GM12878 (cell line): ENCODE results near the gene ZNF723. TPM values are rescaled to one million over a fixed set of nuclear protein-coding genes. Genes with fewer than 3 reads are reported as not detected.

Source experiments
- ATAC-seq: fragments of 200-7000 bp; cut with Tn5 transposase; 3 replicates; pipeline ENCODE4 v1.9.1; 2020; ENCODE audit warnings: mild to moderate bottlenecking, moderate library complexity
- BruUV-seq: library from RNA; stranded (reverse); fragments of 400-500 nt; replicated peaks from 2 replicates; lab custom pipeline; 2021; lab: Mats Ljungman, UMichigan
- CTCF ChIA-PET: fragments of 300-600 bp; sonication (Branson Sonifier 250); formaldehyde crosslinking; extraction: SDS; loops from one replicate; lab custom pipeline; 2021; ENCODE audit warnings: inconsistent platforms; lab: Yijun Ruan, JAX
- POLR2A ChIA-PET: fragments of 350-600 bp; formaldehyde crosslinking; extraction: SDS; loops from one replicate; lab custom pipeline; 2021; ENCODE audit warnings: inconsistent platforms; lab: Charles Lee
- RAD21 ChIA-PET: fragments of 300-600 bp; sonication (Branson Sonifier 250); formaldehyde crosslinking; loops from one replicate; lab custom pipeline; 2023; ENCODE audit warnings: antibody characterized with exemption; ENCODE audit not compliant: unreplicated experiment; lab: Charles Lee
- SMC1A ChIA-PET: fragments of 300-600 bp; sonication (Branson Sonifier 250); formaldehyde crosslinking; loops from one replicate; lab custom pipeline; 2023; ENCODE audit not compliant: unreplicated experiment, uncharacterized antibody; lab: Charles Lee
- DNase-seq: peaks from one replicate; pipeline ENCODE4 v3.0.0-alpha.2; 2011; ENCODE audit warnings: low read depth, low spot score
- FAIRE-seq: peaks from 3 replicates; lab custom pipeline; 2011; peaks lifted over from hg19 to GRCh38; lab: Jason Lieb, UNC
- H2AFZ ChIP-seq: 2 replicates; pipeline ENCODE4 v1.6.0; 2011; ENCODE audit warnings: low read depth, low read length, control low read depth; ENCODE audit not compliant: control insufficient read depth
- H3K27ac ChIP-seq: 2 replicates; pipeline ENCODE4 v1.5.1; 2011; ENCODE audit warnings: control low read depth; ENCODE audit not compliant: control insufficient read depth, insufficient read depth
- H3K27me3 ChIP-seq, 2 experiments: replicated peaks in 1 of 2; 2 replicates each; pipeline versions ENCODE4 v1.6.0 to v1.6.1; 2011; ENCODE audit warnings: low read length in 1 of 2; ENCODE audit not compliant: control insufficient read depth in 2 of 2, insufficient read depth in 2 of 2
- H3K36me3 ChIP-seq, 2 experiments: 2 replicates each; pipeline ENCODE4 v1.5.1; 2011; ENCODE audit warnings: low read length in 1 of 2; ENCODE audit not compliant: control insufficient read depth in 2 of 2, insufficient read depth in 2 of 2
- H3K4me1 ChIP-seq: 2 replicates; pipeline ENCODE4 v1.6.1; 2011; ENCODE audit warnings: mild to moderate bottlenecking, low read length, moderate library complexity, mixed read lengths; ENCODE audit not compliant: control insufficient read depth, insufficient read depth
- H3K4me2 ChIP-seq: 2 replicates; pipeline ENCODE4 v1.6.0; 2011; ENCODE audit warnings: control low read depth; ENCODE audit not compliant: control insufficient read depth, insufficient read depth
- H3K4me3 ChIP-seq: fragments of 200-600 bp; sonication (generic); 2 replicates; pipeline ENCODE4 v1.5.1; 2016
- H3K79me2 ChIP-seq: 2 replicates; pipeline ENCODE4 v1.6.0; 2011; ENCODE audit warnings: low read length; ENCODE audit not compliant: control insufficient read depth, insufficient read depth
- H3K9ac ChIP-seq: 2 replicates; pipeline ENCODE4 v1.8.0; 2011; ENCODE audit warnings: low read length, control low read depth, mixed read lengths; ENCODE audit not compliant: control insufficient read depth, insufficient read depth
- H3K9me3 ChIP-seq: replicated peaks from 3 replicates; pipeline ENCODE4 v1.5.1; 2011; ENCODE audit warnings: mild to moderate bottlenecking, low read length; ENCODE audit not compliant: control insufficient read depth, insufficient read depth
- H4K20me1 ChIP-seq: 2 replicates; pipeline ENCODE4 v1.6.0; 2011; ENCODE audit not compliant: control insufficient read depth, insufficient read depth
- CHD4 ChIP-seq: fragments of 200-600 bp; sonication (generic); IDR thresholded peaks from 2 replicates; pipeline ENCODE4 v1.6.1; 2016; ENCODE audit warnings: mild to moderate bottlenecking
- CTCF ChIP-seq, 3 experiments: IDR thresholded peaks in 2 of 3; conservative IDR thresholded peaks in 1 of 3; 2 replicates each; pipeline ENCODE4 v1.5.1; 2011; ENCODE audit warnings: low read depth in 3 of 3, low read length in 3 of 3, mild to moderate bottlenecking in 3 of 3, control low read depth in 2 of 3, moderate library complexity in 2 of 3, inconsistent platforms in 1 of 3, mixed read lengths in 1 of 3; ENCODE audit not compliant: control insufficient read depth in 2 of 3, insufficient read depth in 1 of 3; ENCODE audit errors: extremely low read depth in 1 of 3
- E4F1 ChIP-seq: fragments of 450-650 bp; IDR thresholded peaks from 2 replicates; pipeline ENCODE4 v1.6.1; 2018; ENCODE audit warnings: borderline replicate concordance, mild to moderate bottlenecking; ENCODE audit not compliant: partially characterized antibody
- EZH2 ChIP-seq: IDR thresholded peaks from 2 replicates; pipeline ENCODE4 v1.6.1; 2012; ENCODE audit warnings: low read depth, mild to moderate bottlenecking, control low read depth, inconsistent platforms, low read length, borderline replicate concordance; ENCODE audit not compliant: control insufficient read depth
- HDAC6 ChIP-seq: fragments of 200-600 bp; sonication (generic); IDR thresholded peaks from one replicate; pipeline ENCODE4 v1.8.0; 2017; ENCODE audit warnings: antibody characterized with exemption; ENCODE audit not compliant: unreplicated experiment
- HSF1 ChIP-seq: fragments of 150-350 bp; IDR thresholded peaks from 2 replicates; pipeline ENCODE4 v1.6.1; 2014; ENCODE audit warnings: mild to moderate bottlenecking, low read depth, low read length
- NFXL1 ChIP-seq: fragments of 450-650 bp; IDR thresholded peaks from 2 replicates; pipeline ENCODE4 v1.6.1; 2017; ENCODE audit warnings: antibody characterized with exemption, mild to moderate bottlenecking, borderline replicate concordance
- POLR2AphosphoS5 ChIP-seq: IDR thresholded peaks from 2 replicates; pipeline ENCODE4 v1.6.1; 2011; ENCODE audit warnings: mild to moderate bottlenecking, low read length, inconsistent platforms
- RAD51 ChIP-seq: fragments of 450-650 bp; IDR thresholded peaks from 2 replicates; pipeline ENCODE4 v1.6.1; 2016; ENCODE audit warnings: moderate library complexity, mild to moderate bottlenecking, inconsistent platforms
- SIN3A ChIP-seq: IDR thresholded peaks from 2 replicates; pipeline ENCODE4 v1.6.1; 2012; ENCODE audit warnings: low read depth, low read length, improper control_type of control experiment
- SUZ12 ChIP-seq: fragments of 200-600 bp; sonication (generic); IDR thresholded peaks from one replicate; pipeline ENCODE4 v1.6.1; 2018; ENCODE audit warnings: antibody characterized with exemption, mild to moderate bottlenecking; ENCODE audit not compliant: unreplicated experiment
- TARDBP ChIP-seq: IDR thresholded peaks from 2 replicates; pipeline ENCODE4 v1.6.1; 2016; ENCODE audit warnings: borderline replicate concordance
- WGBS: methylation state at CpG from one replicate; pipeline ENCODE4 v1.1.6; 2016; ENCODE audit warnings: low lambda C conversion rate; ENCODE audit not compliant: insufficient replicate concordance, insufficient coverage; ENCODE audit errors: missing lambda C conversion rate; 5-methylcytosine and 5-hydroxymethylcytosine counted together
- in situ Hi-C: fragments of 300-500 bp; cut with MboI; formaldehyde crosslinking; loops from 9 replicates; pipeline ENCODE4 v1.14.3; 2018; ENCODE audit warnings: mixed read lengths
- intact Hi-C: fragments of 100-400 bp; cut with micrococcal nuclease; formaldehyde crosslinking; loops from one replicate; pipeline ENCODE4 v1.14.2; 2022; ENCODE audit not compliant: unreplicated experiment
- polyA plus RNA-seq, 11 experiments: library from polyadenylated mRNA; depleted of rRNA in 4 of 11; unstranded in 6 of 11; stranded (reverse) in 5 of 11; fragments of >200 nt; fragmentation: Nextera tagmentation in 4 of 11; fragmentation: Illumina TruSeq in 1 of 11; extraction: Ambion mirVana in 4 of 11; extraction: Trizol in 1 of 11; gene quantifications; 1 replicate in 1 of 11; 2 replicates in 10 of 11; pipeline versions ENCODE4 v1.2.1 to v1.2.3, GENCODE V29; 2011 to 2016; ENCODE audit warnings: inconsistent platforms in 2 of 11, missing spikeins in 2 of 11, low read depth in 1 of 11
- total RNA-seq, 4 experiments: library from RNA; depleted of rRNA in 3 of 4; stranded (reverse); fragments of >200 nt in 3 of 4; fragmentation: Illumina TruSeq in 1 of 4; extraction: Trizol in 1 of 4; gene quantifications; 2 replicates each; pipeline versions ENCODE4 v1.2.1 to v1.2.3, GENCODE V29; 2013 to 2021

ZNF723 gene
- total and polyA plus RNA-seq, 10 of the 15 experiments (the other 5 are each of a cell fraction or from before 2014, with no cell fraction given): not detected

GRCh38 chr19:22901431-22902130, 69.5 kb downstream of the ZNF723 start:
- TF ChIP-seq SUZ12: no peak
- no peak for TF ChIP-seq CTCF (IDR thresholded peaks at IDR 0.05 in 2 of 3, conservative IDR thresholded peaks at IDR 0.05 in 1 of 3; ENCODE audit: control insufficient read depth in 2 of 3, extremely low read depth in 1 of 3, insufficient read depth in 1 of 3, low read depth in 3 of 3, low read length in 3 of 3)
- no peak for TF ChIP-seq HSF1
- no peak for TF ChIP-seq SIN3A
- no peak for TF ChIP-seq POLR2AphosphoS5
- TF ChIP-seq HDAC6: no peak
- TF ChIP-seq NFXL1: no peak
- no peak for TF ChIP-seq TARDBP
- TF ChIP-seq RAD51: no peak
- TF ChIP-seq EZH2: no peak
- no peak for TF ChIP-seq CHD4
- TF ChIP-seq E4F1: no peak
- TF ChIP-seq, all 136 proteins: peak for 0
- intact Hi-C loops (no loop called here), in situ Hi-C loops (no loop called here)
- no peaks in the 10 kb centered on the region for H3K27me3 ChIP-seq
- H2AFZ ChIP-seq: no peak overlapping the region
- H3K79me2 ChIP-seq: no peaks in the 10 kb centered on the region
- SMC1A ChIA-PET: no interaction called here
- H3K36me3 ChIP-seq: no peaks in the 10 kb centered on the region
- H4K20me1 ChIP-seq: no peaks in the 10 kb centered on the region
- no peak overlapping the region for H3K4me3 ChIP-seq
- no peak overlapping the region for H3K4me2 ChIP-seq
- 85% methylated on average over 36 of the region's 47 CpGs for WGBS
- RAD21 ChIA-PET: no interaction called here
- H3K9me3 ChIP-seq: no peaks in the 10 kb centered on the region; the same call in 1 of the 3 replicates
- POLR2A ChIA-PET: no interaction called here
- DNase-seq (no peak), ATAC-seq (no peak), FAIRE-seq (no peak)
- BruUV-seq: no TSS peak
- CTCF ChIA-PET: no interaction called here
- H3K9ac ChIP-seq: no peak overlapping the region
- H3K4me1 ChIP-seq: no peaks in the 10 kb centered on the region
- H3K27ac ChIP-seq: no peak overlapping the region
